GM12878 (cell line): ENCODE measurements around the gene RIN2.

ENCODE experiments used
- POLR2A ChIP-seq: IDR thresholded peaks from 2 replicates; pipeline ENCODE4 v1.6.1; 2011; ENCODE audit warnings: low read depth, mild to moderate bottlenecking, low read length
- TF ChIP-seq, protein P1 (sequence below), 3 experiments: IDR thresholded peaks in 2 of 3; conservative IDR thresholded peaks in 1 of 3; 2 replicates each; pipeline ENCODE4 v1.5.1; 2011; ENCODE audit warnings: low read depth in 3 of 3, low read length in 3 of 3, mild to moderate bottlenecking in 3 of 3, control low read depth in 2 of 3, moderate library complexity in 2 of 3, inconsistent platforms in 1 of 3, mixed read lengths in 1 of 3; ENCODE audit not compliant: control insufficient read depth in 2 of 3, insufficient read depth in 1 of 3; ENCODE audit errors: extremely low read depth in 1 of 3
- TF ChIP-seq, protein P2 (sequence below): IDR thresholded peaks from 2 replicates; pipeline ENCODE4 v1.6.1; 2011; ENCODE audit warnings: low read depth, low read length, improper control_type of control experiment, borderline replicate concordance

DNA sequence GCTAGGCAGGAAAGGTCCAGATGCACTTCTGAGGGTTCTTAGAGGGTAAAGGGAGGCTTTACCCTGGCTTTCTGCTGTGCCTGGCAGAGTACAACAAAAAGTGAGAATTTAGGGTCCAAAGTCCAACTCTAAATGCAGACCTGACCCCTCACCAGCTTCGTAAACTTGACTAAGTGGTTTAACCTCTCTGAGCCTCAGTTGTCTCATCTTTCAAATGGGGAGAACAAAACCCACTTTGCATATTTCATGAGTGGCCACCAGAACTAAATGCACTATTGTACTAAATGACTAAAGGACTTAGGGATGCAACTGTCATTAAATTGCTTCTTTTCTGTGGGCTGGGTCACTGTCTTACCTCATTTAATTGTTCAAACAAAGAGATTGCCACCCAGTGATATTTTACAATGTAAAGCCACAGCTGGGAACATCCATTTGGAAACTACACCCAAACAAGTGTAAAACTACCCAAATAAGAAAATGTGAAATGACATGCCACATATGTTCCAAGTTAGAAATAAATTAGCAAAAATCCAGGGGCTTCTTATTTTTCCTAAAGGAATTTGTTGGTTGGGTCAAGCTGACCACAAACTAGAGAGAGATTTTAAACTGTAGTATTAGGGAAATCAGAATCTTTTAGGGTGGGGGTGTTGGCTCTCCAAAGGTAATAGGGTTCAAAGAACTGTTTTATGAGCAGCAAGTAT lies 48.3 kb upstream of the RIN2 start:
- TF ChIP-seq, protein P1, sequence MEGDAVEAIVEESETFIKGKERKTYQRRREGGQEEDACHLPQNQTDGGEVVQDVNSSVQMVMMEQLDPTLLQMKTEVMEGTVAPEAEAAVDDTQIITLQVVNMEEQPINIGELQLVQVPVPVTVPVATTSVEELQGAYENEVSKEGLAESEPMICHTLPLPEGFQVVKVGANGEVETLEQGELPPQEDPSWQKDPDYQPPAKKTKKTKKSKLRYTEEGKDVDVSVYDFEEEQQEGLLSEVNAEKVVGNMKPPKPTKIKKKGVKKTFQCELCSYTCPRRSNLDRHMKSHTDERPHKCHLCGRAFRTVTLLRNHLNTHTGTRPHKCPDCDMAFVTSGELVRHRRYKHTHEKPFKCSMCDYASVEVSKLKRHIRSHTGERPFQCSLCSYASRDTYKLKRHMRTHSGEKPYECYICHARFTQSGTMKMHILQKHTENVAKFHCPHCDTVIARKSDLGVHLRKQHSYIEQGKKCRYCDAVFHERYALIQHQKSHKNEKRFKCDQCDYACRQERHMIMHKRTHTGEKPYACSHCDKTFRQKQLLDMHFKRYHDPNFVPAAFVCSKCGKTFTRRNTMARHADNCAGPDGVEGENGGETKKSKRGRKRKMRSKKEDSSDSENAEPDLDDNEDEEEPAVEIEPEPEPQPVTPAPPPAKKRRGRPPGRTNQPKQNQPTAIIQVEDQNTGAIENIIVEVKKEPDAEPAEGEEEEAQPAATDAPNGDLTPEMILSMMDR (IDR thresholded peaks at IDR 0.05 in 2 of 3, conservative IDR thresholded peaks at IDR 0.05 in 1 of 3; ENCODE audit: control insufficient read depth in 2 of 3, extremely low read depth in 1 of 3, insufficient read depth in 1 of 3, low read depth in 3 of 3, low read length in 3 of 3), result no peak
- TF ChIP-seq, protein P2, sequence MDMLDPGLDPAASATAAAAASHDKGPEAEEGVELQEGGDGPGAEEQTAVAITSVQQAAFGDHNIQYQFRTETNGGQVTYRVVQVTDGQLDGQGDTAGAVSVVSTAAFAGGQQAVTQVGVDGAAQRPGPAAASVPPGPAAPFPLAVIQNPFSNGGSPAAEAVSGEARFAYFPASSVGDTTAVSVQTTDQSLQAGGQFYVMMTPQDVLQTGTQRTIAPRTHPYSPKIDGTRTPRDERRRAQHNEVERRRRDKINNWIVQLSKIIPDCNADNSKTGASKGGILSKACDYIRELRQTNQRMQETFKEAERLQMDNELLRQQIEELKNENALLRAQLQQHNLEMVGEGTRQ, result no peak
- TF ChIP-seq POLR2A, result no peak
